Hematopoietic multipotent progenitor cell treated with erythropoietin and hydrocortisone succinate and interleukin-3 and kit ligand, for 4 days (in vitro differentiated cells): ENCODE data around the gene DKK2.
"Not testable (repeated sequence)": the region's sequence is repeated elsewhere in the genome, so short reads cannot be mapped to it uniquely, and the experiment has no call there.

ENCODE experiments used
- DNase-seq: peaks from one replicate; pipeline ENCODE4 v3.0.0-alpha.2; 2015

Gene DKK2

GRCh38 chr4:107011312-107011711 lies 24.8 kb downstream of the DKK2 start:
- DNase-seq, result no peak

- DNase-seq, result no peak
These were observed 26.7 kb downstream of the DKK2 start for GRCh38 chr4:107009196-107009968.

GRCh38 chr4:107008115-107008514 lies 28.0 kb downstream of the DKK2 start:
- DNase-seq, result no peak

- no peak for DNase-seq
These were observed 29.9 kb downstream of the DKK2 start for GRCh38 chr4:107006218-107006617.

DNA sequence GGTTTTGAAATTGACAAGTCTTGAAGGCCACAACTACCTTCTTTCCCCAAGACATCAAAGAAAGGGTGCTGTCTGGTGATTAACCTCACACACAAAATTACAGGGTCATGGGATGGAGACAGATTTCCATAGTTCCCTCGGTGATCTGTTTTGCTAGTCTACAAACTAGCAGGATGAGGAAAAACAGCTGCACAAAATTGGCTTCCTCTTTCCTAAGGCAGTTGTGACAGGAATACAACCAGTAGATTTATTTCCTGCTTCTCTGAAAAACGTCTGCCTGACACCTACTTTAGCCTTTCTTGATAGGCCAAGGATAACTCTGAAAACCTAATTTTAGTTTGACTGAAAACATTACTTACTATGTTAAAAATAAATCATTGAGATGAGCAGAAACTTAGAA lies 39.6 kb downstream of the DKK2 start:
- no peak for DNase-seq

- no peak for DNase-seq
These were observed 42.3 kb downstream of the DKK2 start for GRCh38 chr4:106993827-106994226.

GRCh38 chr4:106987311-106987710 lies 48.8 kb downstream of the DKK2 start:
- no peak for DNase-seq

DNA sequence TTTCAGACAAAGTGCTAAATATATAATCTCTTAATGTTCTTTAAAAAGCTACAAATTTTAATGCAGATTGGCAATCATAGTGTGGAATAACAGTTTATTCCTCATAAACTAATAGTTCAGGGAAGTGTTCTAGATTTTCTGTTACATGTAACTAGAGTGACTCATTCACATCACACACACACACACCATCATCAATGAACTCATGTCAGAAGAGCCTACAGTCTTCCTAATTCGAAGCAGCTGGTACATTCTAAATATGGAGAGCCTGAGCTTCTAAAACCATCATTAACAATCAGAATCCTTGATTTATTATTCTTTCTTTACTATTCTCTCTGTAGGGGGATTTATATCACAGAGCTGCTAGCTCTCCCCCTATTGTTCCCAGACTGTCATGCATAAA lies 49.6 kb downstream of the DKK2 start:
- DNase-seq, result no peak

DNA sequence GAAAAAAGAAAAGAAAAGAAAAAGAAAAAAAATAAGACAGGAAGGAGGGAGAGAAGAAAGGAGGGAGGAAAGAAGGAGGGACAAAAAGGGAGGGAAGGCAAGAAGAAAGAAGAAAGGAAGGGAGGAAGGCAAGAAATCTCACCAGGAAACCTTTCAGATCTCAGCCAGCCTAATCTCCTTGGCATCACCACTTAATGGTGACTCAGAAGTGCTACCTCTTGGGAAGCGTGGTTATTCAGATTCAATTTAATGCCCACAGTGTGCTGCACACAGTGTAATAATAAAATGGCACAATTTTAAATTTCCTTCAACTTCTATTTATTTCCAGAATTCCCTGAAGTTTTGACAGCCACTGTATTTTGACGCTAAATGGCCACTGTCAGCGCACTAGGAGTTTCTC lies 50.3 kb downstream of the DKK2 start:
- no peak for DNase-seq

DNA sequence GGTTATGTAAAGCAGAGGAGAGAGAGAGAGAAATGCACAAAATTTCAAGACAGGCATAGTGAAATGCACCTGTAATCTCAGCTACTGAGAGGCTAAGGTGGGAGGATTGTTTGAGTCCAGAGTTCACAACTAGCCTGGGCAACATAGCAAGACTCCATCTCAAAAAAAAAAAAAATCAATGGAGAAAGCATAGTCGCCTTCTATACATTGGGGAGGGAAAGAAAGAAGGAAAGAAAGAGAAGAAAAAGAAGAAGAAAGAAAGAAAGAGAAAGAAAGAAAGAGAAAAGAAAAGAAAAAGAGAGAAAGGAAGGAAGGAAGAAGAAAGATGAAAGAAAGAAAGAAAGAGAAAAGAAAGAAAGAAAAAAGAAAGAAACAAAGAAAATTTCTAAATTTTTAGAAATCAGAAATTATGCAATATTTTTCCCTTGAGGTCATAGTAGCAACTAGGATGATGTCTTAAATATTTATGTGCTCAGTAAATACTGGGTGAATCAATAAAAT lies 53.4 kb downstream of the DKK2 start:
- no peak for DNase-seq

DNA sequence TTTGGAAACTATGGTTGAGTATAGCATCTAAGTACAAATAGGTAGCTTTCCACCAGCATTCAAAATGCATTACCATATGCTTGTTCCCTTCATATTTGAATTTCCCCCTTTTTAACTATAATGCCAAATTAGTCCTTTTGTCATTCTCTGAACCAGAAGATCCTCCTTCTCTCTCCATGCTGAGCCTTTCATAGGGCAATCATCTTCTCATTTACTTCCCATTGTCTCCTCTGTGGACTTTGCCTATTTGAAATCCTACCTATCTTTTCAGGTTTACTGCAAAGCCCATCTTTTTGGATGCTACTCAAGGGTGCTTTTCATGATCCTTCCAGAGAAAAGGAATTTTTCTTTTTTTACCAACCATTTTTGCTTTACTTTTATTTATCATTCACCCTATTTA lies 54.7 kb downstream of the DKK2 start:
- DNase-seq, result no peak

DNA sequence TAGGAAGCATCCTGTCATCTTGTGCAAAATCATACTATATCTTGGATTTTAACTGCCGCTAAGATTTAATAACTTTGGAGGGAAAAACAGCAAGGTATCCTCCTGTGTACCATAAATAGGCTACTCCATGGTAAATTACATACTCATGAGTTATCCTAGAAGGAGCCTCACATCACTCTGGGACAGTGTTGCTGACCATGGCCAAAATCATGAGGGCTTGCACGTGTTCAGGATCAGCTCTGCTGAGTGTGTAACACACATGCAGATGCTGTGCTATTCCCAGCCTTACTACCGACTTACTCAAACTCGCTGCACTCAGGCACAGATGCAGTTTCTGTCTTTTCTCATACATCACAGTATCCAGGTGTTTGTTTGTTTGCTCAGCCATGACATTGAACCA lies 56.6 kb downstream of the DKK2 start:
- no peak for DNase-seq

GRCh38 chr4:106978046-106978774 lies 57.9 kb downstream of the DKK2 start:
- DNase-seq, result no peak

- DNase-seq, result no peak
These were observed 64.5 kb downstream of the DKK2 start for GRCh38 chr4:106971636-106972035.

GRCh38 chr4:106967892-106968291 lies 68.2 kb downstream of the DKK2 start:
- DNase-seq, result no peak

- no peak for DNase-seq
These were observed 82.9 kb downstream of the DKK2 start for GRCh38 chr4:106953036-106953705.

DNA sequence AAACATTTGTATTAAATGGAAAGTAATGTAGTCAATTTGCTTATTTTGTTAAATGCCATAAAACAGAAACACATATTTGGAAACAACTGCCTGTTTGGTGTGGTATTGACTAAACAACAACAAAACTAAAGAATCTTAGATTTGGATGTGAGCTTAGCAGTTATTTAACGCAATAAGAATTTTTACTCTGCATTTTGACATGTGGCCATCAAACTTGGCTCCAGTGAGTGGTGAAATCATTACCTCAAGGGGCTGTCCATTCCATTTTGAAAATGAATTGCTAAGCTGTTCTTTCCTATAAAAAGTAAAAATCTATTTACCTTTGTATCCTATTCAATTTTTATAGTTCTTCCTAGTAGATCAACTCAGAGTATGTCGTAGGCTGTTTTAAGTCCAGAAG lies 84.2 kb downstream of the DKK2 start:
- no peak for DNase-seq

DNA sequence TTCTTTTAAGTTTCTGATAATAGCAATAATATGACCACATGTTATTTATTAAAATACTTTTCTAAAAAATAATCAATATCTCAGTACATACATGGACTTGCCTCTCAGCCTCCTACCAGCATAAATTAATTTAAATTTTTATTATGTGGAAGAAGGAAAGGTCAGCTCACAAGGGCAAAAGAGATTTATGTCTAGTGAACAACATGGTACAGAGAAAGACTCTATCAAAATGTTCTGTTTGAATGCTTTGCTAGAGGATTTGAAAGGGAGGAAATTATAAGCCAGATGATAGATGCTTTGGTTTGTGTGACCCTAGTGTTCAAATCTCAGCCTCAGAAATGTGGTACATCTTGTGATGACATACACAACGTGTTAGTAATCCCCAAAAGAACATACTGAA lies 94.3 kb downstream of the DKK2 start:
- no peak for DNase-seq

DNA sequence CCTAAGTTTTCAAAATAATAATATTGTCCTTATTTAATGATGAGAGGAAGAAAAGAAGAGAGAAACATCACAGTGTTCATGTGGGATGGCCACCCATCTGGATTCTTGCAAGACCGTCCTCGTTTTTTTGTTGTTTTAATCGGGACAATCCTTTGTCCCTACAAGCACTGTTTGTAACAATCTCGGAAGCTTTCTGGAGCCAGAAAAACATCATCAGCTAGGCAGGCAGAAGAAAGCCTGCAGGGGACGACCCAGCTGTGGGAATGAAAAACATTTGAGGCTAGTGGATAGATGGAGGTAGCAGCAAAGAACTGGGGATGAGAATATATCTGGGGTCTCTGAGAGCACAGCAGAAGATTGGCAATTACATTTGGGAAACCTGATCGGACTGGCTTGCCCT lies 105.6 kb downstream of the DKK2 start:
- DNase-seq, result no peak

- no peak for DNase-seq
These were observed 106.9 kb downstream of the DKK2 start for GRCh38 chr4:106929248-106929647.

- no peak for DNase-seq
These were observed 121.9 kb downstream of the DKK2 start for GRCh38 chr4:106914223-106914622.

DNA sequence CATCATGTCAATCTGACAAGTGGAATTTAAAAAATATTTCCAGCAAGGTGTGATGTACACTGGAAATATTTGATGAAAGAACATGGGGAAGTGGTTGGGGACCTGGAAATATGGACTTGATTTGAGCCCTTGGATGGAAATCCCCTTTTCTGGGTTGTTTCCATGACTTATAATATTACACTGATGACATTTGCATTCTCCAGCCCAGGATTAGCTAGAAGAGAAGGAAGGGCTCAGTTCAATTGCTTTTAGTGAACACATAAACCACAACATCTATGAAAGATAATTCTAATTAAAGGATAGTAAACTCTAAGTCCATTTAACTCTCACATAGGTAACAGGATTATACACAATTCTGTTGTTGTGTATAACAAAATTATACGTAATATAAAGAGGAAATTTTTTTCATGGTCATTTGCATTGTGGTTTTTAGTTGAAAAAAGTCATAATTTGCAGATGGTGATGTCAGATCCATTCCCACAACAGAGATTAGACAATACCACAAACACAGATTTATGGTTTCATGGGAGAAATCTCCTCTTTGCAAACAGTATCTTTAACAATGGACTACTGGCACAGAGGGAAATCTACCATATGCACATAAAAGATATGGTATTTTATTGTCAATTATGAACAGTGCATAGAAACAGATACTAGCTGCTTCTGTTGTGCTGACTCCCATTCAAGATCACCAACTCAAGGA lies 126.5 kb downstream of the DKK2 start:
- DNase-seq, result peak; percentile 0

GRCh38 chr4:106908049-106908448 lies 128.1 kb downstream of the DKK2 start:
- DNase-seq, result not testable (repeated sequence)
